Tibial nerve (tissue), 4 donors: ENCODE data around the gene SCUBE2.

Source experiments
- EP300 ChIP-seq, 2 donors: sonication (generic); formaldehyde crosslinking; IDR thresholded peaks; one replicate each; pipeline ENCODE4 v1.6.1; 2017; ENCODE audit warnings: antibody characterized with exemption in 2 of 2, mild to moderate bottlenecking in 1 of 2
- TF ChIP-seq, protein P1 (sequence below), 5 experiments: fragments of 200-600 bp in 3 of 5; fragments of 450-650 bp in 2 of 5; sonication (generic) in 3 of 5; IDR thresholded peaks; one replicate each; pipeline ENCODE4 v1.5.1; 2016 to 2019; ENCODE audit warnings: antibody characterized with exemption in 5 of 5, mild to moderate bottlenecking in 3 of 5, moderate library complexity in 2 of 5

DNA sequence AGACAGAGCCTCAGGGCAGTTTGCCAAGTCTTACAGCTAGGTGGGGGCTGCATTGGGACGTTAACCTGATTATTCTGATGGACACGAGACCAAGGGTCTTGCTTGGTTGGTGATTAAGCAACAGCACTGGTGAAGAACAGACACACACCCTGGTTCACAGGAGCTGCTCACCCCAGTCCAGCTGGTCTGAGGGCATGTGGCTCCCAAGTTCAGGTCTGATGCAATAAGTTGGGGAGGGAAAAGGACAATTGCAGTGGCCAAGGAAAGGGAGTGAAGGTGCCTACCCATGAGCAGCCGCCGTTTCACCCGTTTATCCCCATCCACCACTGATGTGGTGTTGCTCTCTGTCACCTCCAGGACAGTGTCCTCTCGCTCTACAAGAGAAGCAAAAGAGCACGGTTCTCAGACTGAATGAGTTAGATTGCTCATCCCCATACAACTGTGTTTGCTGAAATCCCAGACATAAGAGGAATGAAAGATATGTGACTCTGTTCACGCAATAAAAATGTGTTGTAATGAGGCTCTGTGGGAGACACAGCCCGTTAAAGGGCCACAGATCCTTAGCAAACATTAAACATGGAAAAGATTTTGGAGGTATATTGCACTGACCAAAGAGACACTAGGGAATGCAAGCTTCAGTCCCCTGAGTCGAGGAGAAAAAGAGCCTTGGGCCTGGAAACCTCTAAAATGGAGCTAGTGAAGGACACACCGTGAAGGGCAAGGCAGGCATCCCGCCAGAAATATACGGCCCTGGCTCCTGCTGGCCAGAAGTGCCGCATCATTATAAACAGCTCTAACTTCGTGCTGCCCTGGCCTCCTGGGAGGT is 25.6 kb downstream of the SCUBE2 start:
- TF ChIP-seq, protein P1, sequence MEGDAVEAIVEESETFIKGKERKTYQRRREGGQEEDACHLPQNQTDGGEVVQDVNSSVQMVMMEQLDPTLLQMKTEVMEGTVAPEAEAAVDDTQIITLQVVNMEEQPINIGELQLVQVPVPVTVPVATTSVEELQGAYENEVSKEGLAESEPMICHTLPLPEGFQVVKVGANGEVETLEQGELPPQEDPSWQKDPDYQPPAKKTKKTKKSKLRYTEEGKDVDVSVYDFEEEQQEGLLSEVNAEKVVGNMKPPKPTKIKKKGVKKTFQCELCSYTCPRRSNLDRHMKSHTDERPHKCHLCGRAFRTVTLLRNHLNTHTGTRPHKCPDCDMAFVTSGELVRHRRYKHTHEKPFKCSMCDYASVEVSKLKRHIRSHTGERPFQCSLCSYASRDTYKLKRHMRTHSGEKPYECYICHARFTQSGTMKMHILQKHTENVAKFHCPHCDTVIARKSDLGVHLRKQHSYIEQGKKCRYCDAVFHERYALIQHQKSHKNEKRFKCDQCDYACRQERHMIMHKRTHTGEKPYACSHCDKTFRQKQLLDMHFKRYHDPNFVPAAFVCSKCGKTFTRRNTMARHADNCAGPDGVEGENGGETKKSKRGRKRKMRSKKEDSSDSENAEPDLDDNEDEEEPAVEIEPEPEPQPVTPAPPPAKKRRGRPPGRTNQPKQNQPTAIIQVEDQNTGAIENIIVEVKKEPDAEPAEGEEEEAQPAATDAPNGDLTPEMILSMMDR (IDR thresholded peaks at IDR 0.05) = no peak
- TF ChIP-seq EP300 (IDR thresholded peaks at IDR 0.05) = no peak
